HG02840 (cell line): ENCODE data around the gene IARS2.
"Not testable (repeated sequence)": the region's sequence is repeated elsewhere in the genome, so short reads cannot be mapped to it uniquely, and the experiment has no call there.

ENCODE experiments used
- ATAC-seq: cut with Tn5 transposase; IDR thresholded peaks from one replicate; pipeline ENCODE4 v1.9.1; 2021; ENCODE audit warnings: mild to moderate bottlenecking, moderate library complexity, moderate number of reproducible peaks; ENCODE audit not compliant: unreplicated experiment, low FRiP score

Gene IARS2

GRCh38 chr1:220160027-220160426 is 66.1 kb downstream of the IARS2 start:
- ATAC-seq: no peak

GRCh38 chr1:220164116-220164515 is 70.2 kb downstream of the IARS2 start:
- ATAC-seq: no peak

- ATAC-seq: no peak
These were observed 70.6 kb downstream of the IARS2 start for GRCh38 chr1:220164517-220164916.

GRCh38 chr1:220166853-220167252 is 72.9 kb downstream of the IARS2 start:
- no peak for ATAC-seq

GRCh38 chr1:220169887-220170286 is 76.0 kb downstream of the IARS2 start:
- ATAC-seq: not testable (repeated sequence)

- ATAC-seq: no peak
These were observed 77.0 kb downstream of the IARS2 start for GRCh38 chr1:220170836-220171526.

- ATAC-seq: no peak
These were observed 82.6 kb downstream of the IARS2 start for GRCh38 chr1:220176540-220176939.

GRCh38 chr1:220182111-220182510 is 88.2 kb downstream of the IARS2 start:
- ATAC-seq: no peak

GRCh38 chr1:220182656-220183055 is 88.7 kb downstream of the IARS2 start:
- ATAC-seq: no peak

GRCh38 chr1:220184506-220184905 is 90.6 kb downstream of the IARS2 start:
- no peak for ATAC-seq

GRCh38 chr1:220186752-220187151 is 92.8 kb downstream of the IARS2 start:
- no peak for ATAC-seq

- no peak for ATAC-seq
These were observed 94.6 kb downstream of the IARS2 start for GRCh38 chr1:220188538-220188937.

GRCh38 chr1:220189750-220190347 is 95.9 kb downstream of the IARS2 start:
- ATAC-seq: no peak

- ATAC-seq: no peak
These were observed 101.8 kb downstream of the IARS2 start for GRCh38 chr1:220195701-220196100.
